Astrocyte of the cerebellum (primary cell): ENCODE results near the gene SRMS.

Experiments used
- DNase-seq: peaks from one replicate; pipeline ENCODE4 v3.0.0-alpha.2; 2011; ENCODE audit warnings: low read depth
- H3K4me3 ChIP-seq: 2 replicates; pipeline ENCODE4 v1.5.1; 2011; ENCODE audit warnings: mild to moderate bottlenecking, low read depth, low read length, moderate library complexity
- in situ Hi-C: cut with HindIII; loops from 2 replicates; pipeline ENCODE4 v1.10.0; 2017; ENCODE audit warnings: low sequenced_read_pairs
- TF ChIP-seq, protein P1 (sequence below): IDR thresholded peaks from 2 replicates; pipeline ENCODE4 v1.5.1; 2012; ENCODE audit warnings: low read length, low read depth, moderate library complexity, mild to moderate bottlenecking; ENCODE audit errors: missing control alignments

Gene SRMS, protein sequence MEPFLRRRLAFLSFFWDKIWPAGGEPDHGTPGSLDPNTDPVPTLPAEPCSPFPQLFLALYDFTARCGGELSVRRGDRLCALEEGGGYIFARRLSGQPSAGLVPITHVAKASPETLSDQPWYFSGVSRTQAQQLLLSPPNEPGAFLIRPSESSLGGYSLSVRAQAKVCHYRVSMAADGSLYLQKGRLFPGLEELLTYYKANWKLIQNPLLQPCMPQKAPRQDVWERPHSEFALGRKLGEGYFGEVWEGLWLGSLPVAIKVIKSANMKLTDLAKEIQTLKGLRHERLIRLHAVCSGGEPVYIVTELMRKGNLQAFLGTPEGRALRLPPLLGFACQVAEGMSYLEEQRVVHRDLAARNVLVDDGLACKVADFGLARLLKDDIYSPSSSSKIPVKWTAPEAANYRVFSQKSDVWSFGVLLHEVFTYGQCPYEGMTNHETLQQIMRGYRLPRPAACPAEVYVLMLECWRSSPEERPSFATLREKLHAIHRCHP

GRCh38 chr20:63547725-63548480, at the start of gene SRMS:
TSS of gene SRMS (minus strand) at chr20:63547749. CDS start at chr20:63547463, 286 bp downstream.
- no peak for DNase-seq
- in situ Hi-C loops: no loop called here
- TF ChIP-seq, protein P1, sequence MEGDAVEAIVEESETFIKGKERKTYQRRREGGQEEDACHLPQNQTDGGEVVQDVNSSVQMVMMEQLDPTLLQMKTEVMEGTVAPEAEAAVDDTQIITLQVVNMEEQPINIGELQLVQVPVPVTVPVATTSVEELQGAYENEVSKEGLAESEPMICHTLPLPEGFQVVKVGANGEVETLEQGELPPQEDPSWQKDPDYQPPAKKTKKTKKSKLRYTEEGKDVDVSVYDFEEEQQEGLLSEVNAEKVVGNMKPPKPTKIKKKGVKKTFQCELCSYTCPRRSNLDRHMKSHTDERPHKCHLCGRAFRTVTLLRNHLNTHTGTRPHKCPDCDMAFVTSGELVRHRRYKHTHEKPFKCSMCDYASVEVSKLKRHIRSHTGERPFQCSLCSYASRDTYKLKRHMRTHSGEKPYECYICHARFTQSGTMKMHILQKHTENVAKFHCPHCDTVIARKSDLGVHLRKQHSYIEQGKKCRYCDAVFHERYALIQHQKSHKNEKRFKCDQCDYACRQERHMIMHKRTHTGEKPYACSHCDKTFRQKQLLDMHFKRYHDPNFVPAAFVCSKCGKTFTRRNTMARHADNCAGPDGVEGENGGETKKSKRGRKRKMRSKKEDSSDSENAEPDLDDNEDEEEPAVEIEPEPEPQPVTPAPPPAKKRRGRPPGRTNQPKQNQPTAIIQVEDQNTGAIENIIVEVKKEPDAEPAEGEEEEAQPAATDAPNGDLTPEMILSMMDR: no peak
- no peak within 1 kb of the TSS for H3K4me3 ChIP-seq

GRCh38 chr20:63596423-63596822, 48.9 kb upstream of the SRMS start:
- H3K4me3 ChIP-seq: no peak overlapping the region
- DNase-seq: no peak
- TF ChIP-seq, protein P1: no peak
- in situ Hi-C loops: no loop called here

GRCh38 chr20:63595416-63596127, 48.0 kb upstream of the SRMS start:
- DNase-seq: no peak
- in situ Hi-C loops: no loop called here
- TF ChIP-seq, protein P1: no peak
- H3K4me3 ChIP-seq: no peak overlapping the region

- DNase-seq: peak; percentile 51
- TF ChIP-seq, protein P1: no peak
- H3K4me3 ChIP-seq: no peak overlapping the region
- in situ Hi-C loops: no loop called here
These were observed 46.6 kb upstream of the SRMS start for GRCh38 chr20:63594043-63594561.

GRCh38 chr20:63592661-63593060, 45.1 kb upstream of the SRMS start:
- TF ChIP-seq, protein P1: no peak
- DNase-seq: no peak
- in situ Hi-C loops: no loop called here
- H3K4me3 ChIP-seq: no peak overlapping the region
